Measurements from ENCODE around the gene RASA3.

DNA sequence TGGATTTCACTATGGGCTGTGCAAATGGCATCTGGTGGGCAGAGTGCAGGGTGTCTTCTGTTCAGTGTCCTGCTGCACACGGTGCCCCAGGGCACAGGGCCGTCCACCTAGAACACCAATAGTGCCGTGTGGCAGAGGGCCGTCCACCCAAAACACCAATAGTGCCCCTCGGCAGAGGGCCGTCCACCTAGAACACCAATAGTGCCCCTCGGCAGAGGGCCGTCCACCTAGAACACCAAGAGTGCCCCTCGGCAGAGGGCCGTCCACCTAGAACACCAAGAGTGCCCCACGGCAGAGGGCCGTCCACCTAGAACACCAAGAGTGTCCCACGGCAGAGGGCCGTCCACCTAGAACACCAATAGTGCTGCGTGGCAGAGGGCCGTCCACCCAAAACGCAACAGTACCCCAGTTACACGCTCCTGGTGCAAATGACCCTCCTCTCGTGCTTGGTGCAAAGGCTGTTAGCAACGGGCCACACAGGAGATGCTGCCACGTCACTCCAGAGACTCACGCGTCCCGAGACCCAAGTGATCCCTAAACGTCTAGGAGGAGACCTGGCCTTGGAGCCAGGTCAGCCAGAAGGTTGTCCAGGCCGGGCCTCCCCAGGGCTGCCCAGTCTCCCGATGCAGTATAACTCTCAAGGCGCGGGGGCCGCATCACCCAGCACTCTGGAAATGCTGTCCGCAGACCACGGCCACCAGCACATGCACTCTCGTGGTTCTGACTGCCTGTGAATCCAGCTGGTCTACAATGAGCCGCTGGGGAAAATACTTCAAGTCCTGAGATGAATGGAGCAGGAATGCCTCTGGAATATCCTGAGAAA is 51.5 kb downstream of the RASA3 start:
- TF ChIP-seq, protein P1, sequence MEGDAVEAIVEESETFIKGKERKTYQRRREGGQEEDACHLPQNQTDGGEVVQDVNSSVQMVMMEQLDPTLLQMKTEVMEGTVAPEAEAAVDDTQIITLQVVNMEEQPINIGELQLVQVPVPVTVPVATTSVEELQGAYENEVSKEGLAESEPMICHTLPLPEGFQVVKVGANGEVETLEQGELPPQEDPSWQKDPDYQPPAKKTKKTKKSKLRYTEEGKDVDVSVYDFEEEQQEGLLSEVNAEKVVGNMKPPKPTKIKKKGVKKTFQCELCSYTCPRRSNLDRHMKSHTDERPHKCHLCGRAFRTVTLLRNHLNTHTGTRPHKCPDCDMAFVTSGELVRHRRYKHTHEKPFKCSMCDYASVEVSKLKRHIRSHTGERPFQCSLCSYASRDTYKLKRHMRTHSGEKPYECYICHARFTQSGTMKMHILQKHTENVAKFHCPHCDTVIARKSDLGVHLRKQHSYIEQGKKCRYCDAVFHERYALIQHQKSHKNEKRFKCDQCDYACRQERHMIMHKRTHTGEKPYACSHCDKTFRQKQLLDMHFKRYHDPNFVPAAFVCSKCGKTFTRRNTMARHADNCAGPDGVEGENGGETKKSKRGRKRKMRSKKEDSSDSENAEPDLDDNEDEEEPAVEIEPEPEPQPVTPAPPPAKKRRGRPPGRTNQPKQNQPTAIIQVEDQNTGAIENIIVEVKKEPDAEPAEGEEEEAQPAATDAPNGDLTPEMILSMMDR (conservative IDR thresholded peaks at IDR 0.05; ENCODE audit: low read length) = no peak
- TF ChIP-seq EZH2phosphoT487 (IDR thresholded peaks at IDR 0.05; ENCODE audit: borderline replicate concordance, low read depth, low read length) = no peak
